C4-2B (cell line): Measurements from ENCODE around the gene SLITRK1.

Experiments
- H3K27ac ChIP-seq: fragments of 450-650 bp; 2 replicates; pipeline ENCODE4 v1.5.1; 2017
- CTCF ChIP-seq: fragments of 450-650 bp; conservative IDR thresholded peaks from 2 replicates; pipeline ENCODE4 v1.5.1; 2017; ENCODE audit warnings: mild to moderate bottlenecking
- ZFX ChIP-seq: fragments of 450-650 bp; IDR thresholded peaks from 2 replicates; pipeline ENCODE4 v1.6.1; 2017

Gene SLITRK1

GRCh38 chr13:83895994-83896580 lies 13.8 kb upstream of the SLITRK1 start:
- no peak for TF ChIP-seq ZFX
- TF ChIP-seq CTCF = no peak
- no peak overlapping the region for H3K27ac ChIP-seq

GRCh38 chr13:83890358-83890757 lies 8.1 kb upstream of the SLITRK1 start:
- H3K27ac ChIP-seq = no peak overlapping the region
- TF ChIP-seq ZFX (no peak), CTCF (no peak)

GRCh38 chr13:83884141-83884540 lies 1.9 kb upstream of the SLITRK1 start:
- H3K27ac ChIP-seq = no peak overlapping the region
- TF ChIP-seq ZFX (no peak), CTCF (no peak)

GRCh38 chr13:83883061-83883523 lies 818 bp upstream of the SLITRK1 start:
- TF ChIP-seq ZFX (no peak), CTCF (no peak)
- H3K27ac ChIP-seq = no peak overlapping the region

- TF ChIP-seq CTCF (no peak), ZFX (no peak)
Observed at GRCh38 chr13:83882606-83882959, 309 bp upstream of the SLITRK1 start.

GRCh38 chr13:83881140-83881684 lies 1.1 kb downstream of the SLITRK1 start:
- TF ChIP-seq ZFX (no peak), CTCF (no peak)
- no peak overlapping the region for H3K27ac ChIP-seq

More at GRCh38 chr13:83882606-83882959, 309 bp upstream of the SLITRK1 start:
- H3K27ac ChIP-seq = no peak overlapping the region

- TF ChIP-seq CTCF (no peak), ZFX (no peak)
- H3K27ac ChIP-seq = no peak overlapping the region
Observed at GRCh38 chr13:83880275-83881139, 1.8 kb downstream of the SLITRK1 start.
